HS-27A (cell line): ENCODE measurements around the gene LEMD3.

Experiments used
- DNase-seq: peaks from one replicate; pipeline ENCODE4 v3.0.0-alpha.2; 2012; ENCODE audit warnings: low read depth, missing footprints

Gene LEMD3

GRCh38 chr12:65170209-65170881 is 962 bp downstream of the LEMD3 start:
- DNase-seq = no peak

GRCh38 chr12:65171073-65171472 is 1.7 kb downstream of the LEMD3 start:
- DNase-seq = no peak

GRCh38 chr12:65171870-65172269 is 2.5 kb downstream of the LEMD3 start:
- DNase-seq = no peak

GRCh38 chr12:65175385-65175784 is 6.0 kb downstream of the LEMD3 start:
- no peak for DNase-seq

GRCh38 chr12:65182012-65182739 is 12.8 kb downstream of the LEMD3 start:
- no peak for DNase-seq

- no peak for DNase-seq
Observed at GRCh38 chr12:65184176-65184857, 14.9 kb downstream of the LEMD3 start.

- no peak for DNase-seq
Observed at GRCh38 chr12:65184858-65185229, 15.5 kb downstream of the LEMD3 start.

GRCh38 chr12:65187665-65188064 is 18.3 kb downstream of the LEMD3 start:
- DNase-seq = no peak

GRCh38 chr12:65188179-65188701 is 18.9 kb downstream of the LEMD3 start:
- DNase-seq = no peak

- DNase-seq = no peak
Observed at GRCh38 chr12:65189028-65189718, 19.8 kb downstream of the LEMD3 start.

- DNase-seq = no peak
Observed at GRCh38 chr12:65192963-65193516, 23.7 kb downstream of the LEMD3 start.

GRCh38 chr12:65194949-65195348 is 25.6 kb downstream of the LEMD3 start:
- no peak for DNase-seq

GRCh38 chr12:65195387-65196055 is 26.1 kb downstream of the LEMD3 start:
- no peak for DNase-seq

GRCh38 chr12:65196762-65197567 is 27.6 kb downstream of the LEMD3 start:
- DNase-seq = no peak

- no peak for DNase-seq
Observed at GRCh38 chr12:65199604-65200003, 30.2 kb downstream of the LEMD3 start.

- DNase-seq = no peak
Observed at GRCh38 chr12:65200007-65200665, 30.8 kb downstream of the LEMD3 start.

GRCh38 chr12:65203376-65203775 is 34.0 kb downstream of the LEMD3 start:
- no peak for DNase-seq

GRCh38 chr12:65204886-65205525 is 35.6 kb downstream of the LEMD3 start:
- no peak for DNase-seq

GRCh38 chr12:65205886-65206285 is 36.5 kb downstream of the LEMD3 start:
- no peak for DNase-seq

- DNase-seq = no peak
Observed at GRCh38 chr12:65208125-65208524, 38.7 kb downstream of the LEMD3 start.
